GM21576 (cell line): ENCODE measurements around the gene MAP2K3.
A peak's percentile ranks its signal among the peaks of the same experiment; 100 is the strongest.

Experiments used
- ATAC-seq: cut with Tn5 transposase; IDR thresholded peaks from one replicate; pipeline ENCODE4 v1.9.1; 2021; ENCODE audit warnings: mild to moderate bottlenecking, moderate library complexity; ENCODE audit not compliant: unreplicated experiment

The MAP2K3 gene

DNA sequence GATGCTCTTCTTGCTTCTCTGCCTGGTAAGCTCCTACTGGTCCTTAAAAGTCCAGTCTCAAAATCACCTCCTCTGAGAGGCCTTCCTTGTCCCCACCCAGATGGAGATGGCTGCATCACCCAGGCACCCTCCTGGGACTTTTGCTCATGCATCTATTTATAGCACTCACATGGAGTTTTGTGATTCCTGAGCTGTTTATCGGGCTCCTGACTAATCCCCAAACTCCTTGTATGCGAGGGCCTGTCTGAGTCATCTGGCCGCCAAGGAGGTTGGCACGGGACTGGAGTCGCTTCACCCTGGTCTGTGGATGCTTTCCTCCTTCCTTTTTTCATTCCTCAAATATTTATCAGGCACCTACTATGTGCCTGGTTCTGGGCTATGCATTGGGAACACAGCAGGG is 2.3 kb upstream of the MAP2K3 start:
- no peak for ATAC-seq

- ATAC-seq: no peak
These were observed 1.7 kb upstream of the MAP2K3 start for GRCh38 chr17:21282850-21283249.

GRCh38 chr17:21283482-21284318 is 811 bp upstream of the MAP2K3 start:
- peak; percentile 2 for ATAC-seq

- no peak for ATAC-seq
These were observed 904 bp downstream of the MAP2K3 start for GRCh38 chr17:21285164-21286065.

- no peak for ATAC-seq
These were observed 1.7 kb downstream of the MAP2K3 start for GRCh38 chr17:21286066-21286770.

GRCh38 chr17:21286909-21287702 is 2.6 kb downstream of the MAP2K3 start:
- ATAC-seq: no peak

DNA sequence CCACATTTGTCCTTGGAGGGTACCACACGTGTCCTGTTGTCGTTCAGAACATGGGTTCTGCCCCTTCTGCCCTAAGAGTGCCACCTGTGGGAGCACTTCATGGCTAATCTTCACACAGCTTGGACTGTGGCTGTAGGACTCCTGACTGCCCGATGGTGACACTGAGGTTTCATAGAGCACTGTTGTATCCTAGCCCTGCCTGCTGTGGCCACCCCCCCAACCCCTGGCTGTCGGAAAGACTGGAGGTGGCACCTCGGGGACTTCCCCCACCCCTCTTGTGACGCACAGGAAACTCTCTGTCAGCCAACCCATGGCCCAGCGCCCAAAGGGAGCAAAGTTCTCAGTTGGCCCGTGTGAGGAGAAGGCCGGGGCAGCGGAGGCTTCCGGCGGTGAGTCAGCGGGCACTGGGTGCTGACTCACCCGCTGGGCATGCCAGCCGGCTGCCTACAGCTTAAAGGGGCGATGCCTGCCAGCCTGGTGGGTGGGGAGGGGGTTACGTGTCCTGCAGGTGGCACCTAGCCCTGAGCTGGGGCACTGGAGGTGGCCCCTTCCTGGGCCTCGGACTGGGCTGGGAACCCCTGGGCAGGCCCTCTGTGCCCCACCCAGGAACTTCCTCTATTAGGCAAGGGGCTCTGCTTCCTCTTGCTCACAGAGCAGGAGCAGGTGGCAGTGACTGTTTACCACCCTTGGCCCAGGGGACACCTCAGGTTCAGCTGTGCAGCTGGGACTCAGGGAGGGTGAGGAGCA is 3.4 kb downstream of the MAP2K3 start:
- peak; percentile 25 for ATAC-seq

GRCh38 chr17:21288571-21289017 is 4.1 kb downstream of the MAP2K3 start:
- ATAC-seq: peak; percentile 12

- ATAC-seq: no peak
These were observed 4.8 kb downstream of the MAP2K3 start for GRCh38 chr17:21289175-21289901.

DNA sequence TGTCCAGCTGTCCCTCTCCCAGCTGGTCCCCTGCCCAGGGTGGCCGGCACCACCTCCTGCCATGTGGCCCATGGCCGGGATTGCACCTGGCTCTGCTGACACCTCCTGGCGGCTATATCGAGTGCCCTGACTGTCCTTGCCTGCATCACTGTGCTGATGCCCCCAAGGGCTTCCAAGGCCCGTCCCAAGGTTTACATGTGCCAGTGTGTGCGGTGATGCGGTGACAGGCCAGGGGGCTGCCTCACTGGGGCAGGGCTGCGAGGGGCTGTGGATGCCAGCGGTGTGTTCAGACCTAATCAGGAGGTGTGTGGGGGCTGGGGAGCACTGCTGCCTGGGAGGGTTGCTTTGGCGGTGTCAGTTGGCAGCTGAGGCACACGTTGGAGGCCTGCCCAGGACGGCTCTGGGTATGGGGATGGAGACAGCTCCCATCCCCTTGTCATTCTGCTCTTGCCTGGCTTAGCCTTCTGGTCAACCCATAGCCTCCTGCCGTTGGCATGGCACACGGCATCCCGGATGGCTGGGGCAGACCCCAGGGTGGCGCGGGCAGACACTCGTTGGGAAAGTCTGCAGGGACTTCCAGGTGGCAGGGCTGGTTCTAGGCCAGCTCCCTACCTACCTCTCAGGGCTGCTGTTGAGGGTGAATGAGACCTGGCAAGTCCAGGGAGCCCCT is 5.5 kb downstream of the MAP2K3 start:
- ATAC-seq: no peak

DNA sequence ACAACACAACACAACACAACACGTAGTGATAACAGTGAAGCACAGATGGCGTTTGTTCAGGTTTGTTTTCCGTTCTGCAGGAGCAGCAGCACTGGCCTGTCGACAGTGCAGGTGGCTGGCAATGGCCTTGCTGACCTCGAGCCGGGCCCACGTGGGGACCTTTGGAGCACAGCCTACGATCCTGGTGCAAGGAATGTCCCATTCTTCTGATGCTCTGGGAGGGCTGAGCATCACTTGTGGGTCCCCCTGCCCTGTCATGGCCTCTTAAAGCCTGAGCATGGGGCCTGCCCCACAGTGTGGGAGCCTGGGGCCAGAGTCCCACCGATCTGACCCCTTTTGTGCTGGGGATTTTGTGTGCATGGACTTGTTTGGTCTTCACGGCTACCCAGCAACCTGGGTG is 6.8 kb downstream of the MAP2K3 start:
- no peak for ATAC-seq

GRCh38 chr17:21291862-21292261 is 7.4 kb downstream of the MAP2K3 start:
- no peak for ATAC-seq

GRCh38 chr17:21292867-21293830 is 8.6 kb downstream of the MAP2K3 start:
- ATAC-seq: no peak

- no peak for ATAC-seq
These were observed 9.3 kb downstream of the MAP2K3 start for GRCh38 chr17:21293831-21294210.

GRCh38 chr17:21294321-21295035 is 10.0 kb downstream of the MAP2K3 start:
- no peak for ATAC-seq

- no peak for ATAC-seq
These were observed 10.8 kb downstream of the MAP2K3 start for GRCh38 chr17:21295036-21295952.
